Smooth muscle cell (in vitro differentiated cells): Measurements from ENCODE around the gene CCIN. TPM values are rescaled to one million over a fixed set of nuclear protein-coding genes. Genes with fewer than 3 reads are reported as not detected.

Experiments
- DNase-seq: peaks from one replicate; lab custom pipeline; 2025; ENCODE audit not compliant: unreplicated experiment; lab: John Stamatoyannopoulos, UW
- H2AFZ ChIP-seq: fragments of 200-600 bp; sonication (generic); 2 replicates; pipeline ENCODE4 v1.6.0; 2016; ENCODE audit warnings: antibody characterized with exemption, low read depth, mild to moderate bottlenecking
- H3F3A ChIP-seq: fragments of 200-600 bp; sonication (generic); 2 replicates; pipeline ENCODE4 v1.6.0; 2017; ENCODE audit warnings: antibody characterized with exemption, low read depth
- H3K27ac ChIP-seq: fragments of 200-600 bp; sonication (generic); 2 replicates; pipeline ENCODE4 v1.5.1; 2016; ENCODE audit warnings: low read depth, mild to moderate bottlenecking
- H3K27me3 ChIP-seq: fragments of 200-600 bp; sonication (generic); 2 replicates; pipeline ENCODE4 v1.6.1; 2016; ENCODE audit warnings: low read depth, mild to moderate bottlenecking
- H3K36me3 ChIP-seq: fragments of 200-600 bp; sonication (generic); 2 replicates; pipeline ENCODE4 v1.5.1; 2016; ENCODE audit warnings: low read depth
- H3K4me1 ChIP-seq: fragments of 200-600 bp; sonication (generic); 2 replicates; pipeline ENCODE4 v1.5.1; 2016; ENCODE audit warnings: low read depth
- H3K4me2 ChIP-seq: fragments of 200-600 bp; sonication (generic); 2 replicates; pipeline ENCODE4 v1.6.0; 2016; ENCODE audit warnings: mild to moderate bottlenecking
- H3K4me3 ChIP-seq: fragments of 200-600 bp; sonication (generic); 2 replicates; pipeline ENCODE4 v1.5.1; 2016; ENCODE audit warnings: mild to moderate bottlenecking
- H3K79me2 ChIP-seq: fragments of 200-600 bp; sonication (generic); 2 replicates; pipeline ENCODE4 v1.6.0; 2016; ENCODE audit warnings: low read depth, mild to moderate bottlenecking
- H3K9ac ChIP-seq: fragments of 200-600 bp; sonication (generic); 2 replicates; pipeline ENCODE4 v1.6.0; 2016; ENCODE audit warnings: low read depth
- H3K9me3 ChIP-seq: fragments of 200-600 bp; sonication (generic); replicated peaks from 2 replicates; pipeline ENCODE4 v1.5.1; 2016; ENCODE audit warnings: low read depth
- H4K20me1 ChIP-seq: fragments of 200-600 bp; sonication (generic); 2 replicates; pipeline ENCODE4 v1.6.0; 2016; ENCODE audit warnings: low read depth
- WGBS: methylation state at CpG from one replicate; pipeline ENCODE4 v1.1.7; 2016; ENCODE audit warnings: low lambda C conversion rate; 5-methylcytosine and 5-hydroxymethylcytosine counted together
- polyA plus RNA-seq: library from polyadenylated mRNA; unstranded; fragments of >200 nt; fragmentation: Nextera tagmentation; extraction: Ambion mirVana; gene quantifications from 2 replicates; pipeline ENCODE4 v1.2.1, GENCODE V29; 2016
- total RNA-seq: library from RNA; depleted of rRNA; stranded (reverse); fragments of >200 nt; gene quantifications from 2 replicates; pipeline ENCODE4 v1.2.3, GENCODE V29; 2014
- TF ChIP-seq, protein P1 (sequence below): fragments of 200-600 bp; sonication (generic); IDR thresholded peaks from 2 replicates; pipeline ENCODE4 v1.5.1; 2017; ENCODE audit warnings: borderline replicate concordance, mild to moderate bottlenecking, antibody characterized with exemption; ENCODE audit not compliant: insufficient read depth, poor library complexity, severe bottlenecking

Gene CCIN
- total and polyA plus RNA-seq, 2 experiments from 2014 or later: 0.31 to 1.3 TPM

DNA sequence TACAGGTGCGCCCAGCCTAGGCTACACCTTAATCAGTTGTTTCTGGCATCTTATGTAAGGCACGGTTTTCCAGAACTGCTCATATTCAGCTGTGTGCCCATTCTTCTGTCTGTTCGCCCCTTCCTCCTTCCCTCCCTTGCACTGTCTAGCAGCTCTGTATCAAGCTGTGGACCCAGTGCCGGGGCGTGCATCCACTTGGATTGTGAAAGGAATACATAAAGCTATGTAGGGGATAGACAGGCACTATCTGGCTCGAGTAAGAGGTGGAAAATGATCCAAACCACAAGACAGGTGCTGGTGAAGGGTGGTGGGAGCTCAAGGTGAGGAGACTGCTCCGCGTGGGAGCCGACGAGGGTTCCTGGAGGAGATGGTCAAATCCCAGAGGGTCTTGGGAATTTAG lies 30.7 kb upstream of the CCIN start:
- peaks cover 16% of the 10 kb centered on the region for H4K20me1 ChIP-seq
- no peaks in the 10 kb centered on the region for H3K36me3 ChIP-seq
- peaks cover 3% of the 10 kb centered on the region for H3F3A ChIP-seq
- DNase-seq: no peak
- no peak overlapping the region for H3K9ac ChIP-seq
- peaks cover 30% of the 10 kb centered on the region for H3K79me2 ChIP-seq
- TF ChIP-seq, protein P1, sequence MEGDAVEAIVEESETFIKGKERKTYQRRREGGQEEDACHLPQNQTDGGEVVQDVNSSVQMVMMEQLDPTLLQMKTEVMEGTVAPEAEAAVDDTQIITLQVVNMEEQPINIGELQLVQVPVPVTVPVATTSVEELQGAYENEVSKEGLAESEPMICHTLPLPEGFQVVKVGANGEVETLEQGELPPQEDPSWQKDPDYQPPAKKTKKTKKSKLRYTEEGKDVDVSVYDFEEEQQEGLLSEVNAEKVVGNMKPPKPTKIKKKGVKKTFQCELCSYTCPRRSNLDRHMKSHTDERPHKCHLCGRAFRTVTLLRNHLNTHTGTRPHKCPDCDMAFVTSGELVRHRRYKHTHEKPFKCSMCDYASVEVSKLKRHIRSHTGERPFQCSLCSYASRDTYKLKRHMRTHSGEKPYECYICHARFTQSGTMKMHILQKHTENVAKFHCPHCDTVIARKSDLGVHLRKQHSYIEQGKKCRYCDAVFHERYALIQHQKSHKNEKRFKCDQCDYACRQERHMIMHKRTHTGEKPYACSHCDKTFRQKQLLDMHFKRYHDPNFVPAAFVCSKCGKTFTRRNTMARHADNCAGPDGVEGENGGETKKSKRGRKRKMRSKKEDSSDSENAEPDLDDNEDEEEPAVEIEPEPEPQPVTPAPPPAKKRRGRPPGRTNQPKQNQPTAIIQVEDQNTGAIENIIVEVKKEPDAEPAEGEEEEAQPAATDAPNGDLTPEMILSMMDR: no peak
- peaks cover 14% of the 10 kb centered on the region for H3K4me1 ChIP-seq
- H2AFZ ChIP-seq: no peak overlapping the region
- H3K9me3 ChIP-seq: no peaks in the 10 kb centered on the region
- no peak overlapping the region for H3K4me3 ChIP-seq
- H3K4me2 ChIP-seq: no peak overlapping the region
- WGBS: 98% methylated on average over 10 of the region's 10 CpGs
- H3K27me3 ChIP-seq: no peaks in the 10 kb centered on the region
- no peak overlapping the region for H3K27ac ChIP-seq

DNA sequence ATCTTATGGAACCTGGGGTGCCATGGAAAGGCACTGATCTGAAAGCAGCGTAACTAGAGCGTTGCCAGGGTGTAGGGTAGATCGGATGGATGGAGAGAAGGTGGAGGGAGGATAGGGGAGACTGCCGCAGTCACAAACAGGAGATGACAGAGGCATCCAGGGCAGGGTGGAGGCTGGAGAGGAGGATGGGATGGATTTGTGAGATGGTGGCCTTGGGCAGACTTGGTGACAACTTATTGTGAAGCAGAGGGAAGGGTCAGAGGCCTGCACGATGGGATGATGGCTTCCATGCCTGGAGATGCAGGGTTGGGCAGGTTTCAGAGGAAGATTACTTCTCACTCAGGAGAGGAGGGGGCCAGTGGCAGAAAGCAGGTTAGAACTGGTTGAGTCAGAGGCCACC lies 30.3 kb upstream of the CCIN start:
- H3K4me1 ChIP-seq: peaks cover 14% of the 10 kb centered on the region
- no peaks in the 10 kb centered on the region for H3K9me3 ChIP-seq
- H3K4me3 ChIP-seq: no peak overlapping the region
- 95% methylated on average over 5 of the region's 5 CpGs for WGBS
- no peaks in the 10 kb centered on the region for H3K36me3 ChIP-seq
- H3F3A ChIP-seq: peaks cover 3% of the 10 kb centered on the region
- H3K4me2 ChIP-seq: no peak overlapping the region
- peaks cover 16% of the 10 kb centered on the region for H4K20me1 ChIP-seq
- no peak overlapping the region for H2AFZ ChIP-seq
- no peaks in the 10 kb centered on the region for H3K27me3 ChIP-seq
- TF ChIP-seq, protein P1: no peak
- no peak overlapping the region for H3K27ac ChIP-seq
- no peak overlapping the region for H3K9ac ChIP-seq
- peaks cover 30% of the 10 kb centered on the region for H3K79me2 ChIP-seq
- DNase-seq: no peak

DNA sequence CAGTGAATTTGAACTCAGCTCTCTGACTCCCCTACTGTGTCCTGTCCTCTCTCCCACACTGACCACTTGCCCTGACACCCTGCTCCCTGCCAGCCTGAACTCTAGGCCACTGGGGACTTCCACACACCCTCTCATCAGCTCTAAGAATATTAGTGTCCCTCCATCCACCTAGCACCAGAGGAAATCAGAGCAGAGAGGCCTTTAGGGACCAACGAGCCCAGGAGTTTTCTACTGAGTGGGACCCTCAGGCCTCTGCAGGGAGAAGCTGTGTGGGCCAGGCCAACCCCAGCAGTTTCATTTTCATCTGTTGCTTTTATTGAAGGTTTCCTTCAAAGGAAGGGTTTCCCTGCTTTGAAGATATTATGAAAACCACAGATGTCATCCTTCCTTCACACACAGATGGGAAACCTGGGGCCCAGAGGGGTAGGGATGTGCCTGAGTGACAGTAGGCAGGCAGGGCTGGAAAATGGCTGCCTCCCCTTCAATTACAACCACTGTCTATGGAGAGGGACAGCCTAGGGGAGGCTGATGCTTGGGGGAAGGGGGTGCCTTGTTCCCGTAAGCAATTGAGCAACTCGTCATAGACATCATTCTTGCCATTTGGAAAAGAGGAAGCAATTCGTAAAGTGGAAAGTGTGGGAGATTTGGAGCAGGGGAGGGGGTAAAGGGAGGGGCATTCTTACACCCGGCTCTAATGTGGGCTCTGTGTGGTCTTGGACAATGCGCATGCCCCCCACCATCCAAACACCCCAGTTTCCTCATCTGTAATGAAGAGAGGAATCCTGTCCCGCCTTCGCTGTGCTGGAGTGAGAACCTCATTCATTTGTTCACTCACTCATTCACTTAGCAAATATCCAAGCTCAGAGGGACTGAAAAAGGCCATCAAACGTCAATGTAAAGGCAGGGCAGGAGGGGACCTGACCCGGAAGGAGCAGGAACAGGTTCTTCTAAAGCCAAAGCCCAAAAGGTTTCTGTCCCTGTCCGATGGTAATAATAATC lies 28.8 kb upstream of the CCIN start:
- Histone ChIP-seq H3F3A (no peaks in the 10 kb centered on the region), H3K4me1 (peaks cover 14% of the 10 kb centered on the region), H3K79me2 (peaks cover 30% of the 10 kb centered on the region), H3K9ac (no peak overlapping the region), H3K4me3 (no peak overlapping the region), H3K36me3 (no peaks in the 10 kb centered on the region), H3K27ac (no peak overlapping the region), H3K27me3 (no peaks in the 10 kb centered on the region), H4K20me1 (peaks cover 16% of the 10 kb centered on the region), H3K4me2 (no peak overlapping the region), H3K9me3 (no peaks in the 10 kb centered on the region), H2AFZ (no peak overlapping the region)
- TF ChIP-seq, protein P1: no peak
- no peak for DNase-seq
- WGBS: 87% methylated on average over 11 of the region's 11 CpGs
